Progenitor cell of endocrine pancreas (in vitro differentiated cells): ENCODE measurements around the gene MERTK. TPM values are rescaled to one million over a fixed set of nuclear protein-coding genes. Genes with fewer than 3 reads are reported as not detected.

ENCODE experiments used
- DNase-seq: peaks from one replicate; pipeline ENCODE4 v3.0.0; 2021; ENCODE audit warnings: low spot score; ENCODE audit not compliant: unreplicated experiment
- H3K27ac Mint-ChIP-seq: 2 replicates; pipeline ENCODE4 v1.8.0; 2021; ENCODE audit warnings: mild to moderate bottlenecking, moderate library complexity, mixed read lengths
- H3K27me3 Mint-ChIP-seq: 2 replicates; pipeline ENCODE4 v1.8.0; 2021; ENCODE audit warnings: mixed read lengths
- H3K36me3 Mint-ChIP-seq: 2 replicates; pipeline ENCODE4 v1.8.0; 2022; ENCODE audit warnings: mixed read lengths; ENCODE audit not compliant: insufficient read depth
- H3K4me1 Mint-ChIP-seq: 2 replicates; pipeline ENCODE4 v1.8.0; 2021; ENCODE audit warnings: low read depth, mixed read lengths
- H3K4me3 Mint-ChIP-seq: 2 replicates; pipeline ENCODE4 v1.8.0; 2021; ENCODE audit warnings: low read depth, mild to moderate bottlenecking, moderate library complexity, mixed read lengths
- H3K9me3 Mint-ChIP-seq: 2 replicates; pipeline ENCODE4 v1.8.0; 2021; ENCODE audit warnings: low read depth, mixed read lengths
- total RNA-seq: library from RNA; stranded (reverse); gene quantifications from 2 replicates; pipeline ENCODE4 v1.2.1, GENCODE V29; 2021
- TF ChIP-seq, protein P1 (sequence below): fragments of 200-600 bp; sonication (generic); IDR thresholded peaks from one replicate; pipeline ENCODE4 v1.5.0; 2021; ENCODE audit warnings: antibody characterized with exemption, mild to moderate bottlenecking; ENCODE audit not compliant: unreplicated experiment

MERTK gene
- total RNA-seq, 1 donor from 2014 or later = 20.1 TPM

DNA sequence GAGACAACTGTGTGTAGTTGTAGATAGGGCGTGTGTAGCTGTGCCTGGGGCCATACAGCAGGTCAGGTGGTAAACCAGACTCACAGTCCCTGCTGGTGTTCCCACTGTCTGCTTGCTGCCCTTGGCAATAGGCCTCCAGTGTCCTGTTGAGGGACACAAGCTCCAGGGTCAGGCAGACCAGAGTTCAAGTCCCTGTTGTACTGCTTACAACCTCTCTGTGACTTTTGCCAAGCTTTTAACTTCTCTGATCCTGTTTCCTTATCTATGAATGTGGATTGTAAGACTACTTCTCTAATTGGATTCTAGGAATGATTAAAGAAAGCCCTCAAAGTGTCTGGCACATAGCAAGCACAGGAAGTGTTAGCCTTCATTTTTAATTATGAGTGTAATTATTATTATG is 68.6 kb downstream of the MERTK start:
- peaks cover 26% of the 10 kb centered on the region for H3K4me1 Mint-ChIP-seq
- H3K36me3 Mint-ChIP-seq = peaks cover 29% of the 10 kb centered on the region
- DNase-seq = no peak
- no peaks in the 10 kb centered on the region for H3K9me3 Mint-ChIP-seq
- no peaks in the 10 kb centered on the region for H3K27me3 Mint-ChIP-seq
- TF ChIP-seq, protein P1, sequence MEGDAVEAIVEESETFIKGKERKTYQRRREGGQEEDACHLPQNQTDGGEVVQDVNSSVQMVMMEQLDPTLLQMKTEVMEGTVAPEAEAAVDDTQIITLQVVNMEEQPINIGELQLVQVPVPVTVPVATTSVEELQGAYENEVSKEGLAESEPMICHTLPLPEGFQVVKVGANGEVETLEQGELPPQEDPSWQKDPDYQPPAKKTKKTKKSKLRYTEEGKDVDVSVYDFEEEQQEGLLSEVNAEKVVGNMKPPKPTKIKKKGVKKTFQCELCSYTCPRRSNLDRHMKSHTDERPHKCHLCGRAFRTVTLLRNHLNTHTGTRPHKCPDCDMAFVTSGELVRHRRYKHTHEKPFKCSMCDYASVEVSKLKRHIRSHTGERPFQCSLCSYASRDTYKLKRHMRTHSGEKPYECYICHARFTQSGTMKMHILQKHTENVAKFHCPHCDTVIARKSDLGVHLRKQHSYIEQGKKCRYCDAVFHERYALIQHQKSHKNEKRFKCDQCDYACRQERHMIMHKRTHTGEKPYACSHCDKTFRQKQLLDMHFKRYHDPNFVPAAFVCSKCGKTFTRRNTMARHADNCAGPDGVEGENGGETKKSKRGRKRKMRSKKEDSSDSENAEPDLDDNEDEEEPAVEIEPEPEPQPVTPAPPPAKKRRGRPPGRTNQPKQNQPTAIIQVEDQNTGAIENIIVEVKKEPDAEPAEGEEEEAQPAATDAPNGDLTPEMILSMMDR = no peak
- no peak overlapping the region for H3K27ac Mint-ChIP-seq
- no peak overlapping the region for H3K4me3 Mint-ChIP-seq

DNA sequence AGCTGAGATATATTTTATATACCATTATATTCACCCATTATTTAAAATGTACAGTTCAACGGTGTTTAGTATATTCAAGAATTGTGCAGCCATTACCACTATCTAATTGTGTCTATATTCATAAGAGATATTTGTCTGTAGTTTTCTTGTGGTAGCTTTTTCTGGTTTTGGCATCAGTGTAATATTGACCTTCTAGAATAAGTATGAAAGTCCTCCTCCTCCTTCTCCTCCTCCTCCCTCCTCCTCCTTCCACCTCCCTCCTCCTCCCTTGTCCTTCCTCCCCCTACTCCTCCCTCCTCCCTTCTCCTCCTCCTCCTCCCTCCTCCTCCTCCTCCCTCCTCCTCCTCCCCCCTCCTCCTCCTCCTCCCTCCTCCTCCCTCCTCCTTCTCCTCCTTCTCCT is 72.0 kb downstream of the MERTK start:
- no peak overlapping the region for H3K27ac Mint-ChIP-seq
- no peaks in the 10 kb centered on the region for H3K9me3 Mint-ChIP-seq
- DNase-seq = no peak
- TF ChIP-seq, protein P1 = no peak
- no peak overlapping the region for H3K4me3 Mint-ChIP-seq
- peaks cover 7% of the 10 kb centered on the region for H3K4me1 Mint-ChIP-seq
- H3K36me3 Mint-ChIP-seq = peaks cover 38% of the 10 kb centered on the region
- no peaks in the 10 kb centered on the region for H3K27me3 Mint-ChIP-seq

DNA sequence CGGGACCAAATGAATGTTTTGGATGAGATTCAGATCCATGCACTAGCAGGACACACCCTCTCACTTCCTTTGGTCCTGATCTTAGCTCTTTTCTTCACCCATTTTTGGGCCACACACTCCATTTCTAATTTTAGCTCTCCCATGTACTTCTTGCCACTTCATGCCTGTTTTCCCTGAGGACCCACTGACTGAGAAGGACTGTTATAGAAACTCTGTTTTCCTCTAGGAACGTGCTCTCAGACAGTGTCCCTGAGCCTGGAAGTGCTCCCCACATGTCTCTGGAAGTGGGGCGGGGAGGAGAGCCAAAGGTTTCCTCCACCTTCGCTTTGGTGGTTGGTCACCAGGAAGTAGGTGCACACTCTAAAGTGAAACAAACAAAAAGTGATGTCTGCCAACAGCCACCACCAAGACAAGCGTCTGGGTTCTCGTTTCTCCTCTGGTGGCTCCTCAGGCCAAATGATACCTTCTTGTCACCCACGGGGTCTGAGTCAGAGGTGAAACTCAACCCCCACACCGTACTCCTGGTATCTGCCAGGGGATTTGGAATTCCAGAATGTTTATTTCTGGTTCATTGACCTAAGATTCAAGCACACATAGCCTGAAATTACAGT is 74.7 kb downstream of the MERTK start:
- Mint-ChIP-seq H3K4me1 (peaks cover 4% of the 10 kb centered on the region), H3K27ac (no peak overlapping the region), H3K36me3 (peaks cover 45% of the 10 kb centered on the region), H3K27me3 (no peaks in the 10 kb centered on the region), H3K4me3 (no peak overlapping the region), H3K9me3 (no peaks in the 10 kb centered on the region)
- TF ChIP-seq, protein P1 = no peak
- DNase-seq = no peak

DNA sequence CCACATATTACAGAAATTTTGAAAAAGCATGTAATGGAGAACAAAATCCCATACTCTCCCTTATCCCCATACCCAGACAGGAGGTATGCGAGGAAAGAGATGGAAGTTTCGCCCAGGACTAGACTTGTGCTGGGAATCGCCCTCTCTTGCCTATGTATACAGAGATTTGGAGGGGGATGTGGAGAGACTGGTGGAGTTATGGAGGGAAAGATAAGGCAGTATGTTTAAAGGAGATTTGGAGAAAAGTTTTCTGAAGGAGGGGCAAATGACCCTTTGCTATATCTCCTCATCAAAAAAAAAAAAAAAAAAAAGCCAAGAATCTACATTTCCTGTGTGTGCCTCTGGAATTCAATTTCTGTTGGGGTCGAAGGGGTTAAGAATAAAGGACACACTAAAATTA is 75.3 kb downstream of the MERTK start:
- TF ChIP-seq, protein P1 = no peak
- H3K27ac Mint-ChIP-seq = no peak overlapping the region
- no peaks in the 10 kb centered on the region for H3K9me3 Mint-ChIP-seq
- no peak for DNase-seq
- H3K4me3 Mint-ChIP-seq = no peak overlapping the region
- H3K27me3 Mint-ChIP-seq = no peaks in the 10 kb centered on the region
- H3K4me1 Mint-ChIP-seq = peaks cover 6% of the 10 kb centered on the region
- H3K36me3 Mint-ChIP-seq = peaks cover 45% of the 10 kb centered on the region

DNA sequence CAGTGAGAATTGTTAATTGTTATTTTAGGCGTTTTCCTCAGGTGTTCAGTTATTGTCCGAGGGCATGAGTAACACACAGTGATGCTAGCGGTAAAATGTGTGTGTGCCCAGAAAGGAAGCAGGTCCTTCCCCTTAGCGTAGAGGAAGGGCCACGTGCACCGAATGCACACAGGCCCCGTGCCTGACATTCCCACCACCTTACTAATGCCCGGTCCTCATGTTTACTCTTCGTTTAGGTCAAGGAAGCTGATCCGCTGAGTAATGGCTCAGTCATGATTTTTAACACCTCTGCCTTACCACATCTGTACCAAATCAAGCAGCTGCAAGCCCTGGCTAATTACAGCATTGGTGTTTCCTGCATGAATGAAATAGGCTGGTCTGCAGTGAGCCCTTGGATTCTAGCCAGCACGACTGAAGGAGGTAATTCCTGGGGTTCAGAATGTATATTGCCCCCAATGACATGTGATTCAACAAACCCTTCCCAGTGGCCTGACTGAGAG is 76.7 kb downstream of the MERTK start:
- no peaks in the 10 kb centered on the region for H3K27me3 Mint-ChIP-seq
- TF ChIP-seq, protein P1 = no peak
- peaks cover 12% of the 10 kb centered on the region for H3K4me1 Mint-ChIP-seq
- DNase-seq = no peak
- no peak overlapping the region for H3K4me3 Mint-ChIP-seq
- no peaks in the 10 kb centered on the region for H3K9me3 Mint-ChIP-seq
- H3K36me3 Mint-ChIP-seq = peaks cover 41% of the 10 kb centered on the region
- no peak overlapping the region for H3K27ac Mint-ChIP-seq
